ENCODE measurements around the gene KLK14.

GRCh38 chr19:51127032-51127431, 44.3 kb upstream of the KLK14 start:
- no peak for TF ChIP-seq CTCF (IDR thresholded peaks at IDR 0.05)
- no peak for TF ChIP-seq POLR2A (IDR thresholded peaks at IDR 0.05)
- no peak for TF ChIP-seq EP300 (IDR thresholded peaks at IDR 0.05)
